GM12878 (cell line): ENCODE measurements around the gene NUP214. TPM values are rescaled to one million over a fixed set of nuclear protein-coding genes. Genes with fewer than 3 reads are reported as not detected.

Experiments
- ATAC-seq: fragments of 200-7000 bp; cut with Tn5 transposase; 3 replicates; pipeline ENCODE4 v1.9.1; 2020; ENCODE audit warnings: mild to moderate bottlenecking, moderate library complexity
- BruUV-seq: library from RNA; stranded (reverse); fragments of 400-500 nt; replicated peaks from 2 replicates; lab custom pipeline; 2021; lab: Mats Ljungman, UMichigan
- CTCF ChIA-PET: fragments of 300-600 bp; sonication (Branson Sonifier 250); formaldehyde crosslinking; extraction: SDS; loops from one replicate; lab custom pipeline; 2021; ENCODE audit warnings: inconsistent platforms; lab: Yijun Ruan, JAX
- POLR2A ChIA-PET: fragments of 350-600 bp; formaldehyde crosslinking; extraction: SDS; loops from one replicate; lab custom pipeline; 2021; ENCODE audit warnings: inconsistent platforms; lab: Charles Lee
- RAD21 ChIA-PET: fragments of 300-600 bp; sonication (Branson Sonifier 250); formaldehyde crosslinking; loops from one replicate; lab custom pipeline; 2023; ENCODE audit warnings: antibody characterized with exemption; ENCODE audit not compliant: unreplicated experiment; lab: Charles Lee
- SMC1A ChIA-PET: fragments of 300-600 bp; sonication (Branson Sonifier 250); formaldehyde crosslinking; loops from one replicate; lab custom pipeline; 2023; ENCODE audit not compliant: unreplicated experiment, uncharacterized antibody; lab: Charles Lee
- DNase-seq: peaks from one replicate; pipeline ENCODE4 v3.0.0-alpha.2; 2011; ENCODE audit warnings: low read depth, low spot score
- FAIRE-seq: peaks from 3 replicates; lab custom pipeline; 2011; peaks lifted over from hg19 to GRCh38; lab: Jason Lieb, UNC
- H2AFZ ChIP-seq: 2 replicates; pipeline ENCODE4 v1.6.0; 2011; ENCODE audit warnings: low read depth, low read length, control low read depth; ENCODE audit not compliant: control insufficient read depth
- H3K27ac ChIP-seq: 2 replicates; pipeline ENCODE4 v1.5.1; 2011; ENCODE audit warnings: control low read depth; ENCODE audit not compliant: control insufficient read depth, insufficient read depth
- H3K27me3 ChIP-seq, 2 experiments: replicated peaks in 1 of 2; 2 replicates each; pipeline versions ENCODE4 v1.6.0 to v1.6.1; 2011; ENCODE audit warnings: low read length in 1 of 2; ENCODE audit not compliant: control insufficient read depth in 2 of 2, insufficient read depth in 2 of 2
- H3K36me3 ChIP-seq, 2 experiments: 2 replicates each; pipeline ENCODE4 v1.5.1; 2011; ENCODE audit warnings: low read length in 1 of 2; ENCODE audit not compliant: control insufficient read depth in 2 of 2, insufficient read depth in 2 of 2
- H3K4me1 ChIP-seq: 2 replicates; pipeline ENCODE4 v1.6.1; 2011; ENCODE audit warnings: mild to moderate bottlenecking, low read length, moderate library complexity, mixed read lengths; ENCODE audit not compliant: control insufficient read depth, insufficient read depth
- H3K4me2 ChIP-seq: 2 replicates; pipeline ENCODE4 v1.6.0; 2011; ENCODE audit warnings: control low read depth; ENCODE audit not compliant: control insufficient read depth, insufficient read depth
- H3K4me3 ChIP-seq: fragments of 200-600 bp; sonication (generic); 2 replicates; pipeline ENCODE4 v1.5.1; 2016
- H3K79me2 ChIP-seq: 2 replicates; pipeline ENCODE4 v1.6.0; 2011; ENCODE audit warnings: low read length; ENCODE audit not compliant: control insufficient read depth, insufficient read depth
- H3K9ac ChIP-seq: 2 replicates; pipeline ENCODE4 v1.8.0; 2011; ENCODE audit warnings: low read length, control low read depth, mixed read lengths; ENCODE audit not compliant: control insufficient read depth, insufficient read depth
- H3K9me3 ChIP-seq: replicated peaks from 3 replicates; pipeline ENCODE4 v1.5.1; 2011; ENCODE audit warnings: mild to moderate bottlenecking, low read length; ENCODE audit not compliant: control insufficient read depth, insufficient read depth
- H4K20me1 ChIP-seq: 2 replicates; pipeline ENCODE4 v1.6.0; 2011; ENCODE audit not compliant: control insufficient read depth, insufficient read depth
- ASH2L ChIP-seq: fragments of 300-600, 200-600 bp; sonication (generic); IDR thresholded peaks from 2 replicates; pipeline ENCODE4 v1.6.1; 2017; ENCODE audit warnings: low read depth, mild to moderate bottlenecking, borderline replicate concordance
- ATF7 ChIP-seq: fragments of 450-650 bp; IDR thresholded peaks from 2 replicates; pipeline ENCODE4 v1.6.1; 2016; ENCODE audit warnings: low read depth, mild to moderate bottlenecking
- BMI1 ChIP-seq: fragments of 450-650 bp; IDR thresholded peaks from 2 replicates; pipeline ENCODE4 v1.6.1; 2016; ENCODE audit warnings: mild to moderate bottlenecking, moderate library complexity, borderline replicate concordance
- CHD4 ChIP-seq: fragments of 200-600 bp; sonication (generic); IDR thresholded peaks from 2 replicates; pipeline ENCODE4 v1.6.1; 2016; ENCODE audit warnings: mild to moderate bottlenecking
- EED ChIP-seq: sonication (generic); IDR thresholded peaks from 2 replicates; pipeline ENCODE4 v1.6.1; 2016; ENCODE audit warnings: antibody characterized with exemption, low read depth
- HCFC1 ChIP-seq: fragments of 150-350 bp; IDR thresholded peaks from 2 replicates; pipeline ENCODE4 v1.6.1; 2014; ENCODE audit warnings: low read length
- JUNB ChIP-seq: IDR thresholded peaks from 2 replicates; pipeline ENCODE4 v1.6.1; 2016; ENCODE audit warnings: antibody characterized with exemption, mild to moderate bottlenecking
- LARP7 ChIP-seq: fragments of 450-650 bp; IDR thresholded peaks from 2 replicates; pipeline ENCODE4 v1.6.1; 2017; ENCODE audit warnings: mild to moderate bottlenecking
- MYC ChIP-seq: IDR thresholded peaks from 2 replicates; pipeline ENCODE4 v1.6.1; 2011; ENCODE audit warnings: mild to moderate bottlenecking, low read length, moderate library complexity, inconsistent platforms; ENCODE audit not compliant: insufficient read depth, insufficient replicate concordance, insufficient read length, severe bottlenecking
- NR2F1 ChIP-seq: fragments of 450-650 bp; conservative IDR thresholded peaks from 2 replicates; pipeline ENCODE4 v1.6.1; 2017; ENCODE audit warnings: mild to moderate bottlenecking
- POU2F2 ChIP-seq: IDR thresholded peaks from 3 replicates; pipeline ENCODE4 v1.6.1; 2011; ENCODE audit warnings: low read depth, mild to moderate bottlenecking, low read length, borderline replicate concordance
- RBBP5 ChIP-seq: fragments of 200-600 bp; sonication (generic); conservative IDR thresholded peaks from 2 replicates; pipeline ENCODE4 v1.6.1; 2016
- SIN3A ChIP-seq: IDR thresholded peaks from 2 replicates; pipeline ENCODE4 v1.6.1; 2012; ENCODE audit warnings: low read depth, low read length, improper control_type of control experiment
- TCF12 ChIP-seq: IDR thresholded peaks from 2 replicates; pipeline ENCODE4 v1.6.1; 2011; ENCODE audit warnings: low read depth, mild to moderate bottlenecking, low read length
- ZBED1 ChIP-seq: IDR thresholded peaks from 2 replicates; pipeline ENCODE4 v1.6.1; 2016; ENCODE audit warnings: borderline replicate concordance
- ZBTB4 ChIP-seq: fragments of 450-650 bp; formaldehyde crosslinking; IDR thresholded peaks from 2 replicates; pipeline ENCODE4 v1.4.0; 2022; ENCODE audit warnings: mild to moderate bottlenecking, moderate library complexity
- ZNF217 ChIP-seq: fragments of 450-650 bp; IDR thresholded peaks from 2 replicates; pipeline ENCODE4 v1.6.1; 2017; ENCODE audit warnings: antibody characterized with exemption, mild to moderate bottlenecking
- WGBS: methylation state at CpG from one replicate; pipeline ENCODE4 v1.1.6; 2016; ENCODE audit warnings: low lambda C conversion rate; ENCODE audit not compliant: insufficient replicate concordance, insufficient coverage; ENCODE audit errors: missing lambda C conversion rate; 5-methylcytosine and 5-hydroxymethylcytosine counted together
- in situ Hi-C: fragments of 300-500 bp; cut with MboI; formaldehyde crosslinking; loops from 9 replicates; pipeline ENCODE4 v1.14.3; 2018; ENCODE audit warnings: mixed read lengths
- intact Hi-C: fragments of 100-400 bp; cut with micrococcal nuclease; formaldehyde crosslinking; loops from one replicate; pipeline ENCODE4 v1.14.2; 2022; ENCODE audit not compliant: unreplicated experiment
- polyA plus RNA-seq, 11 experiments: library from polyadenylated mRNA; depleted of rRNA in 4 of 11; unstranded in 6 of 11; stranded (reverse) in 5 of 11; fragments of >200 nt; fragmentation: Nextera tagmentation in 4 of 11; fragmentation: Illumina TruSeq in 1 of 11; extraction: Ambion mirVana in 4 of 11; extraction: Trizol in 1 of 11; gene quantifications; 1 replicate in 1 of 11; 2 replicates in 10 of 11; pipeline versions ENCODE4 v1.2.1 to v1.2.3, GENCODE V29; 2011 to 2016; ENCODE audit warnings: inconsistent platforms in 2 of 11, missing spikeins in 2 of 11, low read depth in 1 of 11
- total RNA-seq, 4 experiments: library from RNA; depleted of rRNA in 3 of 4; stranded (reverse); fragments of >200 nt in 3 of 4; fragmentation: Illumina TruSeq in 1 of 4; extraction: Trizol in 1 of 4; gene quantifications; 2 replicates each; pipeline versions ENCODE4 v1.2.1 to v1.2.3, GENCODE V29; 2013 to 2021
- TF ChIP-seq, protein P1 (sequence below): fragments of 150-350 bp; IDR thresholded peaks from 2 replicates; pipeline ENCODE4 v1.6.1; 2014; ENCODE audit warnings: mild to moderate bottlenecking, low read depth, low read length
- TF ChIP-seq, protein P2 (sequence below): fragments of 450-650 bp; IDR thresholded peaks from 2 replicates; pipeline ENCODE4 v1.6.1; 2017; ENCODE audit warnings: mild to moderate bottlenecking, moderate library complexity

Gene NUP214
- total and polyA plus RNA-seq, 10 of the 15 experiments (the other 5 are each of a cell fraction or from before 2014, with no cell fraction given) = 11.7 to 53.8 (median 17.6) TPM

- no peak for FAIRE-seq
- no peaks in the 10 kb centered on the region for H3K4me1 ChIP-seq
- no peak for DNase-seq
- H3K9ac ChIP-seq = no peak overlapping the region
- ChIA-PET POLR2A (no interaction called here), CTCF (interaction anchor here (1.8 kb wide), 1 partner anchor 37 kb away, joined by 3 read pairs; no protein-coding TSS in a partner anchor), SMC1A (no interaction called here), RAD21 (no interaction called here)
- no peak overlapping the region for H2AFZ ChIP-seq
- no peak overlapping the region for H3K27ac ChIP-seq
- BruUV-seq = no TSS peak
- in situ Hi-C loops = no loop called here
- peaks cover 20 to 23% of the 10 kb centered on the region in 2 experiments for H3K36me3 ChIP-seq
- no peak for ATAC-seq
- no peaks in the 10 kb centered on the region for H4K20me1 ChIP-seq
- H3K79me2 ChIP-seq = no peaks in the 10 kb centered on the region
- WGBS = 95% methylated on average over 3 of the region's 3 CpGs
- intact Hi-C loops = no loop called here
- no peaks in the 10 kb centered on the region for H3K9me3 ChIP-seq
- H3K4me3 ChIP-seq = no peak overlapping the region
- no peaks in the 10 kb centered on the region for H3K27me3 ChIP-seq
- H3K4me2 ChIP-seq = no peak overlapping the region
- no peak for TF ChIP-seq JUNB
- TF ChIP-seq HCFC1 = no peak
- TF ChIP-seq, protein P1, sequence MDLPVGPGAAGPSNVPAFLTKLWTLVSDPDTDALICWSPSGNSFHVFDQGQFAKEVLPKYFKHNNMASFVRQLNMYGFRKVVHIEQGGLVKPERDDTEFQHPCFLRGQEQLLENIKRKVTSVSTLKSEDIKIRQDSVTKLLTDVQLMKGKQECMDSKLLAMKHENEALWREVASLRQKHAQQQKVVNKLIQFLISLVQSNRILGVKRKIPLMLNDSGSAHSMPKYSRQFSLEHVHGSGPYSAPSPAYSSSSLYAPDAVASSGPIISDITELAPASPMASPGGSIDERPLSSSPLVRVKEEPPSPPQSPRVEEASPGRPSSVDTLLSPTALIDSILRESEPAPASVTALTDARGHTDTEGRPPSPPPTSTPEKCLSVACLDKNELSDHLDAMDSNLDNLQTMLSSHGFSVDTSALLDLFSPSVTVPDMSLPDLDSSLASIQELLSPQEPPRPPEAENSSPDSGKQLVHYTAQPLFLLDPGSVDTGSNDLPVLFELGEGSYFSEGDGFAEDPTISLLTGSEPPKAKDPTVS = no peak
- TF ChIP-seq CHD4 = no peak
- TF ChIP-seq EED = no peak
- no peak for TF ChIP-seq ASH2L
- TF ChIP-seq ZBED1 = no peak
- no peak for TF ChIP-seq NR2F1
- TF ChIP-seq MYC = no peak
- TF ChIP-seq, protein P2, sequence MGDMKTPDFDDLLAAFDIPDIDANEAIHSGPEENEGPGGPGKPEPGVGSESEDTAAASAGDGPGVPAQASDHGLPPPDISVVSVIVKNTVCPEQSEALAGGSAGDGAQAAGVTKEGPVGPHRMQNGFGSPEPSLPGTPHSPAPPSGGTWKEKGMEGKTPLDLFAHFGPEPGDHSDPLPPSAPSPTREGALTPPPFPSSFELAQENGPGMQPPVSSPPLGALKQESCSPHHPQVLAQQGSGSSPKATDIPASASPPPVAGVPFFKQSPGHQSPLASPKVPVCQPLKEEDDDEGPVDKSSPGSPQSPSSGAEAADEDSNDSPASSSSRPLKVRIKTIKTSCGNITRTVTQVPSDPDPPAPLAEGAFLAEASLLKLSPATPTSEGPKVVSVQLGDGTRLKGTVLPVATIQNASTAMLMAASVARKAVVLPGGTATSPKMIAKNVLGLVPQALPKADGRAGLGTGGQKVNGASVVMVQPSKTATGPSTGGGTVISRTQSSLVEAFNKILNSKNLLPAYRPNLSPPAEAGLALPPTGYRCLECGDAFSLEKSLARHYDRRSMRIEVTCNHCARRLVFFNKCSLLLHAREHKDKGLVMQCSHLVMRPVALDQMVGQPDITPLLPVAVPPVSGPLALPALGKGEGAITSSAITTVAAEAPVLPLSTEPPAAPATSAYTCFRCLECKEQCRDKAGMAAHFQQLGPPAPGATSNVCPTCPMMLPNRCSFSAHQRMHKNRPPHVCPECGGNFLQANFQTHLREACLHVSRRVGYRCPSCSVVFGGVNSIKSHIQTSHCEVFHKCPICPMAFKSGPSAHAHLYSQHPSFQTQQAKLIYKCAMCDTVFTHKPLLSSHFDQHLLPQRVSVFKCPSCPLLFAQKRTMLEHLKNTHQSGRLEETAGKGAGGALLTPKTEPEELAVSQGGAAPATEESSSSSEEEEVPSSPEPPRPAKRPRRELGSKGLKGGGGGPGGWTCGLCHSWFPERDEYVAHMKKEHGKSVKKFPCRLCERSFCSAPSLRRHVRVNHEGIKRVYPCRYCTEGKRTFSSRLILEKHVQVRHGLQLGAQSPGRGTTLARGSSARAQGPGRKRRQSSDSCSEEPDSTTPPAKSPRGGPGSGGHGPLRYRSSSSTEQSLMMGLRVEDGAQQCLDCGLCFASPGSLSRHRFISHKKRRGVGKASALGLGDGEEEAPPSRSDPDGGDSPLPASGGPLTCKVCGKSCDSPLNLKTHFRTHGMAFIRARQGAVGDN = no peak
- TF ChIP-seq ZBTB4 = no peak
- TF ChIP-seq LARP7 = no peak
- no peak for TF ChIP-seq BMI1
- no peak for TF ChIP-seq ATF7
- no peak for TF ChIP-seq TCF12
- no peak for TF ChIP-seq ZNF217
- no peak for TF ChIP-seq RBBP5
- TF ChIP-seq POU2F2 = no peak
- no peak for TF ChIP-seq SIN3A
Measured at GRCh38 chr9:131140550-131140949, 15.2 kb downstream of the NUP214 start.
